NCI-H1417 treated with DMSO at 0.1 percent for 48 hours (cell line): ENCODE results near the gene HTR3C.
"Not testable (repeated sequence)": the region's sequence is repeated elsewhere in the genome, so short reads cannot be mapped to it uniquely, and the experiment has no call there.

Experiments
- DNase-seq: peaks from one replicate; lab custom pipeline; 2025; lab: John Stamatoyannopoulos, UW

The HTR3C gene, protein sequence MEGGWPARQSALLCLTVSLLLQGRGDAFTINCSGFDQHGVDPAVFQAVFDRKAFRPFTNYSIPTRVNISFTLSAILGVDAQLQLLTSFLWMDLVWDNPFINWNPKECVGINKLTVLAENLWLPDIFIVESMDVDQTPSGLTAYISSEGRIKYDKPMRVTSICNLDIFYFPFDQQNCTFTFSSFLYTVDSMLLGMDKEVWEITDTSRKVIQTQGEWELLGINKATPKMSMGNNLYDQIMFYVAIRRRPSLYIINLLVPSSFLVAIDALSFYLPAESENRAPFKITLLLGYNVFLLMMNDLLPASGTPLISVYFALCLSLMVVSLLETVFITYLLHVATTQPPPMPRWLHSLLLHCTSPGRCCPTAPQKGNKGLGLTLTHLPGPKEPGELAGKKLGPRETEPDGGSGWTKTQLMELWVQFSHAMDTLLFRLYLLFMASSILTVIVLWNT

DNA sequence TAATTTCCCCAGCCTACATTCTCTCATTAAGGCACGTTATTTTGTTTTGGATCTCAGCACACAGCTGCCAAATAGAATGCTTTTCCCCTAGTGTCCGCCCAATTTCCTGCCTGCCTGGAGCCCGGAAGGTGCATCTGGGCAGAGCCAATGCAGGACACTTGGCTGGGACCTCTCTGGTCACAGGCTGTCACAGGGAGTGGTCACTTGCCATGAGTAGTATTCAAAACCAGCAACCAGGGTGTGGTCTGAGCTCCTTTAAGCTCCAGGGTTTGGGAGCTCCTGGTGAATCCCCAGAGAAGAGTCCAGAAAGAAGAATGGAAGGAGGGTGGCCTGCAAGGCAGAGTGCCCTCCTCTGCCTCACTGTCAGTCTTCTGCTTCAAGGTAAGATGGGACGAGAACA is at the start of gene HTR3C:
TSS of gene HTR3C (plus strand) at position 281 of the 400 bp plus-strand sequence. CDS start at position 315, 34 bp downstream.
- no peak for DNase-seq

DNA sequence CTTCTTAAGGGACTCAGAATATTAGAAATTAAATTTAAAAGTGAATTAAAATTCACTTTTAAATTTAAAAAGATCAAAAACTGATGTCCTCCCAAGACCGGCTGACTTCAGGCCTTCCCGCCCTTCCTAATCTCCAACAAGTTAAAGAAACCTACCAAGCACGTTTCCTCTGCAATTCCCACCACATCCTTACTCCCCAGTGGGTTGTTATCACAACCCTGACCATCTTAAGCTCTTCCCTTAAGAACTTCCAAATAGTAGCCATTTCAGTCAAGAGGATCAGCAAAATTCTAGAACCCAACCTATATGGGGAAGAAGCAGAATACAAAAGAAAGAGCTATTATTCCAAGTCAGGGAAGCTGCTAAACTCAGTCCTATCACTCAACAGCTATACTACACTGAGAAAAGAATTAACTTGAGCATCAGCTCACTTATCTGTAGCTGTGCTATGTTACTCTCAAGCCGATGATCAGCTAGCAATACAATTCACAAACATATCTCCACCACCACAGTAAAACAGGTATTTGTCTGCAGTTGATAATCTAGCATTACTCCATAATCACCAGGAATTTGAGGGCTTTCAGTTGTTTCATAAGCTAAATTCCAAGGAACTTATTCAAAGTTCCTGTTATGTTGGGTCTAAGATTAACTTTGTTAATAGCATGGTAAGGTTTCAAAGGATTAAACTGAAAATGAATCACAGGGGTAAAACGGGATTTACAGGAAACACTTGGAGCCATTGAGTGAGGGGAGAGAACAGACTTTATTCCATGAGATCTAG is 49.5 kb upstream of the HTR3C start:
- DNase-seq = no peak

DNA sequence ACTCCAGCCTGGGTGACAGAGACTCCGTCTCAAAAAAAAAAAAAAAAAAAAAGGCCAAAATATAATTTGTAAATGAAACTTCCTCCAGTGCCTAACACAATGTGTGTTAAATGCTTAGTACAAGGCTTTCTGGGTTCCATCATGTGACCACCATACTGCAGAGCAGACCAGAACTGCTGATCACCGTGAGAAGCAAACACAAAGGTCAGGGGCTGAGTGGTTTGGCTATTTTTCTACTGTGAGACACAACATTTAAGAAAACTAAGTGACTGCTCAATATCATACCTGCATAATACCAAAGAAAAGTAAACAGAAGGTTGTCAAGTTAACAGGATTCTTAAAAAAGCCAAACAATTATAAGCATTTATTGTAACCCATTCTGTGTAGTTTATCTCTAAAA is 48.4 kb upstream of the HTR3C start:
- no peak for DNase-seq

DNA sequence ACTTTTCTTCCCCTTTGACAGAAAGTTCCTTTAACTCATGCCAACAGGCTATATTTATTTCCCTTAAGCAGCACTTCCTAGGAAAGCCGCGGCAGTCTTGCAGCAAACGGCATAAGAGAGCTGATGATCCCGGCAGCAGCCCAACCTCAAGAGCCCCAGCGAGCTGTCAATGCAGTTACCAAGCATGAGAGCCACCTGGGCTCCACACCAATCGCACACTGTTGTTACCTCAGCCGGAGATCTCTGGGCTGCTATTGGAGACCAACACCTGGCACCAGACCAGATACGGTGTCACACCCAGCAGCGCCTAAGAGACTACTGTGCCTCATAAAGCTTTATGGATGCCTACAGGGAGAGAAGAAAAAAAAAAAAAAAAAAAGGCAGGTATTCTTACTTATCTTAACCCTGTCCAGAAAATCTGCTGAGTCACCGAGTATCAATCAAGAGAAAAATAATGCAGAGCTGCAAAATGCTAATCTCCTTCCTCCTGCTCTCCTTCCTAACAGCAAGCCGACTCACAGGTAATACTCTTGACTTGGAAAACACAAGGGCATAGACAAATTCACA is 46.8 kb upstream of the HTR3C start:
- peak; percentile 95 for DNase-seq

DNA sequence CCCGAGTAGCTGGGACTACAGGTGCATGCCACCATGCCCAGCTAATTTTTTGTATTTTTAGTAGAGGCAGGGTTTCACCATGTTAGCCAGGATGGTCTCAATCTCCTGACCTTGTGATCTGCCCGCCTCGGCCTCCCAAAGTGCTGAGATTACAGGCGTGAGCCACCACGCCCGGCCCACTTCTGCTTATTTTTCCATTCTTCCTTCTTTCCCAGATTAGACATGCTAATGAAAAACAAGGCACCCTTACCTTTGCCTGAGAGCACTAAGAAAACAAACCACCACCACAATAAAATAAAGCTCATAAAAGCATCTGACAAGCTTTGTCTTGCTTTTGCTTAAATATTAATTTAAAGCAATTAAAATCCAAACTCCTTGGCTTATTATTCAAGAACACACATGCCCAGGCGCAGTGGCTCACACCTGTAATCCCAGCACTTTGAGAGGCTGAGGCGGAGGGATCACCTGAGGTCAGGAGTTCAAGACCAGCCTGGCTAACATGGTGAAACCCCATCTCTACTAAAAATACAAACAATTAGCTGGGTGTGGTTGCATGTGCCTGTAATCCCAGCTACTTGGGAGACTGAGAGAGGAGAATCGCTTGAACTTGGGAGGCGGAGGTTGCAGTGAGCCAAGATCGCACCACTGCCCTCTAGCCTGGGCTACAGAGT is 45.6 kb upstream of the HTR3C start:
- not testable (repeated sequence) for DNase-seq

DNA sequence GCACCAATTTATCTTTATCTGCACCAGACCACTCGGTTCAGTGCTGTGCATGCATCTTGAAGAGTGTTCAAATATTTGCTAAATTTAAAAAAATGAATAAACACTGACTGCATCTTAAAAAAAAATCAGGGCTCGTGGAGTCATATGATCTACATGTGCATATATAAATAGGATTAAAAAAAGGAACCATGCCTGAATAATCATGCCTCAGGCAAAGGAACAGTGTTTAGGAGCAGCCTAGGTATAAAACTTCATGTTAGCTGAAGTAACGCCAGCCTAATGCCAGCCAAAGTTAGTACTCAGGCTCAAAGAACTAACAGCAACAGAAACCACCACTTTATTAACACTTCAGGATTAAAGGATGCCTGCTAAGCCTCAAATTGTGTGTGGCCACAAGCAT is 44.7 kb upstream of the HTR3C start:
- DNase-seq = no peak

DNA sequence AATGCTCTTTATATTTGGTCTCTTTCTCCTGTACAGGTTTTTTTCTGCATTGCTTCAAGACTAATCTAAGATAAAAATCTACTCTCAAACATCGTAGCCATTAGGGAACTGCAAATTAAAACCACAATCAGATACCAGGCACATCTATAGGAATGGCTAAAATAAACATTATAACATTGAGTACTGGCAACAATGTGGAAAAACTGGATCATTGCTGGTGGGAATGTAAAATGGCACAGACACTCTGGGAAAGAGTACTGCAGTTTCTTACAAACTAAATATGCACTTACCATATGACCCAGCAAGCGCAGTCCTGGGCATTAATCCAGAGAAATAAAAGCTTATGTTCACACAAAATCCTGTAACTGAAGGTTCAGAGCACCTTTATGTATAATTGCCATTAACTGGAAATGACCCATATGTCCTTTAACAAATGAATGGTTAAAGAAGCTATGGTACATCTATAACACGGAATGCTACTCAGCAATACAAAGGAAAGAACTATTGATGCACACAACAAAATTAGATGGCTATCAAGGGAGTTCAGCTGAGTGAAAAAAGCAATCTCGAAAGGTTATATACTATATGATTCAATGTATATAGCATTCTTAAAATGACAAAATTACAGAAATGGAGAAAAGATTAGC is 41.5 kb upstream of the HTR3C start:
- no peak for DNase-seq

DNA sequence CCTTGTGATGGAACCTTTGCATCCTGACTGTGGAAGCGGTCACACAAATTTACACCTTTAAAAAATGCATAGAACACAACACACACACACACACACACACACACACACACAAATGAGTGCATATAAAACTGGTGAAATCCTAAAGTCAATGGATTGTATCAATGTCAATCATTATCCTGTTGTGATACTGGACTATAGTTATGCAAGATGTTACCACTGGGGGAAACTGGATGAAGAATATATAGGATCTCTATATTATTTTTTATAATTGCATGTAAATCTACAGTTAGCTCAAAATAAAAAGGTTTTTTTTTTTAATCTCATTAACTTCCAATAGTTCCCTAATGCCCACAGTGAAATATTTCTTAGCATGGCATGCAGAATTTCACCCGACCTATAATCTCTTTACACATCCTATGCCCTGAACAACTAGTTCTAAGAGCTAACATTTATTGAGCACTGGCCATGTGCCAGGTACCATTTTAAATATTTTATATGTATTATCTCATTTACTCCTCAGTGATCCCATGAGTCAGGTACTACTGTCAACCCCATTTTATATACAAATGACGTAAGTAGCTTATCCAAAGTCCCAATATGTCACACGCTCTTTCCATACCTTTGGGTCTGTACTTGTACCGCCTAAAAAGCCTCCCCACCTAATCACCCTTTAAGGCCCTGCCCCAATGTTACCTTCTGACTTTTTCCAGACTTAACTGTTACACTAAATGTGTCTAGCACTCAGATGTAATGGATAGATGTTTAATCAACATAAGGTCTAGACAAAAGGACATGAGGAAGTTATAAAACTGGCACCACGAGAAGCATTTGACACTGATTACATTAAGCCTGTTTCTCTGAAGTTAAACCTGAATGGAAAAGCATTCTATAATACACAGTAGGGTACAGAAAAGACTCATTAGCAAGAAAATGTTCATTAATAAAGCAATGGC is 40.6 kb upstream of the HTR3C start:
- no peak for DNase-seq

DNA sequence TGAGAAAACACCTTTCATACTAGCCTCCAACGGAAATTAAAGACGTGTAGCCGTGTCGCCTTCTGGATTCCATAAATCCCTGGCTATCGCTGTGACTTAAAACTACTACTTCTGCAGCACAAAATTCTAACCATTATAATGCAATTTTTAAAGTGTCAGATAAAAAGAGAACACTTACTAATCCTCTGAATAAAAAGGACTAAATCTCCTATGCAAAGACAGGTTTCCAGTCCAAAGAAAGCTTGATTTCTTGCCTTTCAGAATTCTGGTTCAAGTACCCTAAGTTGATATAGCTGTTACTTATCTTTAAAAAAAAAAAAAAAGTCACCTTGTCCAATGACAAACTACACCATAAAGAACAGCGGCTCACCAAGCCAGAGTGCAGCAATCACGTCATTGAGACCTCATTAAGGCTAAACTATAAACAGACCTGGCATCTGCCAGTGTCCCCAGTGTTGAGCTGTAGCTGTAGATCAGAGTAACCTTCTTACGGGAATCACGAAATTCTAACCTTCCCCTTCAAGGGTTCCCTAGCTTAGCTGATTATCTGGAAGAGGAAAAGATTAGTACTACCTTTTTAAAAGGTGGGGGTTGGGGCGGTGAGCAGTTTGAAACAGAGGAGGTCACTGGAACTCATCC is 37.3 kb upstream of the HTR3C start:
- no peak for DNase-seq

DNA sequence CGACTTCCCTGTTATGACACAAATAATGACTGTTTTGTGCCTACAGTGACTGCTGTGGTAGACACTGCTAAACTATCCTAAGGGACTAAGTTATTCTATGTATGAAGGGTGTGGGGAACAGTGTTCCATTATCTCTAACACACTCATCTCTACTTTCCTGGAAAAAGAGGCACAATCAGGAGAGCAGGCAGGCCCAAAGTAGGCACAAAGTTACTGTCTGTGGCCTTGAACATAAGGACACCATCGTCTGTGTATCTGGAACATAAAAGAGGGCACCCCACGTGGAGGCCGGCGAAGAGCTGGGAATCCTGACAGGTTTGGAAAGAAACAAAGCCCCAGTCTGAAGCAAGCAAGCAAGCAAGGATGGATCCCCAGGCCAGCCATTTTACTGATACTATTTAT is 36.7 kb upstream of the HTR3C start:
- no peak for DNase-seq

DNA sequence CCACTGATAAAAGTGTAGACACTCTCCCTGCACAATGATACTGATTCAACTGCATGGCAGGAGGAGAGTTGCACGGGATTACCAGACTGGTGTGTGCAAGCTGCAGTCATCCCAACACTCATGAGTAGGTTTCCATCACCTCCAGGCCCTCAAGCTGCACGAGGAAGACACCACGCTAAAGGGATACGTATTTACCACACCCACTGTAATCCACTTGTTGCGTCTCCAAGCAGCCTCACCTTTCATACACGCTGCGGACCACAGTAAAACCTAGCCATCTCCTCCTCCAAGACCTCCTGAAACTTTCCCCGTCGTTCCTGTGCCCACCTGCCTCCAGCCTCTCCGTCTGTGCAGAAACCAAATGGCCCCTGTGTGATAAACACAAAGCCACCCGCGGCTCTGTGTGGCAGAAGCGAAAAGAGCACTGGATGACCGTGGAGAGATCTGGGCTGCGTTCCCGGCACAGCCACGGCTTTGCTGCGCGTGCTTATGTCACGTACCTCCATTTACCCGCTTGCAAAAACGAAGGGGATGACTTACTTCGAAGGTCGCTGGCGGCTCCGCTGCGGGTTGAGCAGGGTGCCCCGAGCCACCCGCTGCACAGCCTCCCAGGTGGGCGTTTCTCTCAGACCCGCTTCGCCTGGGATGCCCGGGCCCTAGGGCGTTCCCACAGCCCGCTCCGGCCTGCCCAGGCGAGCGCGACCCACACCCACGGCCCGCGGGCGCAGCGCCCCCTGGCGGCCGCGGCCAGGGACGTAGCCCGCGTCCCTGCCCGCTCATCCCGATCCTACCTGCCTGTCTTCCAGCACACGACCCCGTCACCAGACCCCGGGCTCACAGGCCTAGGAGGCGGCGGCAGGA is 35.8 kb upstream of the HTR3C start:
- DNase-seq = no peak

DNA sequence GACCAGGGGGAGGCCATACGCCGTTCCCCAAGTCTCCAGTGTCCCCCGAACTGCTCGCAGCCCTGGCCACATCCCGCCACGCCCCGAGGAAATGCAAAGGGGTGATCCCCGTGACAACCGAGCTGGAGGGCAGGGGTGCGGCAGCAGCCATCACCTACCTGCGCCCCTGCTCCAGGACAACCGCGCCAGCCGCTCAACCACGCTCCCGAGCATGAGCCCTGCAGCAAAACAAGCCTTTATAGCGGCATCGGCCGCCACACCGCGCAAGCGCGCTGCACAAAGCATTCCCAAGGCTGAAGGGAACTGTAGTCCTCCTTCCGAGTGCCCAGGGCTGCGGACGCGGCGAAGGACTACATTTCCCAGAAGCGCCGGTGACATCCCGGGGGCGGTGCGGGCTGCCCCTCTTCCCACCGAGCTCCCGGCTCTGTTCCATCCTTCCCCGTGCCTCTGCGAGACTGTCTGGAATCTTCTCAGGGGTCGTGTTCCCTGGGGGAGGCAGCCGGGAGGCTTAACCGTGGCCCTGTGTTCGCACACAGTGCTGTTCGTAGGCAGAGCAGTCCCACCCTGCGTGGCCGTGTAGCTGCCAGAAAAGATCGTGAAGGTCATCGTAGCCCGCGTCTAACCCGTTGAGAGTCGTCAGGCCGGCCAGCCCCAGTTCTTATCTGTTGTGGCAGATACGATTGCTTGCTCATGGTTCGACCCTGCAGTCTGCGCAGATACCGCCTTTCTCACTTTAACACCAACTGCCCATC is 35.0 kb upstream of the HTR3C start, which contains the start of gene ABCC5:
TSS of gene ABCC5 (minus strand) at position 213 of the 752 bp plus-strand sequence. CDS start 3,492 bp downstream, outside the sequence.
- DNase-seq = peak; percentile 81

DNA sequence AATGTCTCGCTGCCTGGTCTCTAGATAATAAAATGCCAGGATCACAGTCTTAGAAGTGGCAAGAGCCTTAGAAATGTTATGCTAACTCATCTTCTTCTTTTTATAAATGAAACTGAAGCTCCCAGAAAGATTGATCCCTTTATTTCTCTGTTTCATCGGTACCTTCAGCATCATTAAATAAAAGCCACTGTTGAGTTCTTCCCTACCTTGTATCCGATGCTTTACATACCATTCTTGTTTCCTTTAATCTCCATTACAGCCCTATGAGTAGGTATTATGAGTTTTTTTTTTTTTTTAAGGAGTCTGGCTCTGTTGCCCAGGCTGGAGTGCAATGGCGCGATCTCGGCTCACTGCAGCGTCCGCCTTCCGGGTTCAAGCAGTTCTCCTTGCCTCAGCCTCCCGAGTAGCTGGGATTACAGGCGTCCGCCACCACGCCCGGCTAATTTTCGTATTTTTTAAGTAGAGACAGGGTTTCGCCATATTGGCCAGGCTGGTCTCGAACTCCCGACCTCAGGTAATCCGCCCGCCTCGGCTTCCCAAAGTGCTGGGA is 34.3 kb upstream of the HTR3C start:
- no peak for DNase-seq

DNA sequence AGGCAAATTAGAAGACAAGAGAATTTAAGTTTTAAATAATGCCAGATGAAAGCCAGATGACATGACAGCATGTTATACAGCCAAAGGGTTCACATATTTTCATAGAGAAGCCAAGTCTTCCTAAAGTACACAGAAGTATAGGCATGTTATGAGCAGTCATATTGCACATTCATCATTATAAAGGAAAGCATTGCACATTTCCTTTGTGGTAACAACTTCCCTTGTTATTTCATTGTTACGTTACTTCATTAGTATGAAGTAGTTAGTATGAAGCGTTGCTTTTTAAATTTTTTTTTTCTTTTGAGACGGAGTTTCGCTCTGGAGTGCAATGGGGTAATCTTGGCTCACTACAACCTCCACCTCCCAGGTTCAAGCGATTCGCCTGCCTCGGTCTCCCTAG is 30.5 kb upstream of the HTR3C start:
- no peak for DNase-seq

DNA sequence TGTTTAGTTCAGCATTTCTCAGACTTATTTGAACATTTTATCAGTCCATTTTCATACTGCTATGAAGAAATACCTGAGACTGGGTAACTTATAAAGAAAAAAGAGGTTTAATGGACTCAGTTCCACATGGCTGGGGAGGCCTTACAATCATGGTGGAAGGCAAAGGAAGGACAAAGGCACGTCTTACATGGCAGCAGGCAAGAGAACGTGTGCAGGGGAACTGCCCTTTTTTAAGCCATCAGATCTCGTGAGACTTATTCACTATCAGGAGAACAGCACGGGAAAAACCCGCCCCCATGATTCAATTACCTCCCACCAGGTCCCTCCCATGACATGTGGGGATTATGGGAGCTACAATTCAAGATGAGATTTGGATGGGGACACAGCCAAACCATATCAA is 27.6 kb upstream of the HTR3C start:
- DNase-seq = not testable (repeated sequence)

DNA sequence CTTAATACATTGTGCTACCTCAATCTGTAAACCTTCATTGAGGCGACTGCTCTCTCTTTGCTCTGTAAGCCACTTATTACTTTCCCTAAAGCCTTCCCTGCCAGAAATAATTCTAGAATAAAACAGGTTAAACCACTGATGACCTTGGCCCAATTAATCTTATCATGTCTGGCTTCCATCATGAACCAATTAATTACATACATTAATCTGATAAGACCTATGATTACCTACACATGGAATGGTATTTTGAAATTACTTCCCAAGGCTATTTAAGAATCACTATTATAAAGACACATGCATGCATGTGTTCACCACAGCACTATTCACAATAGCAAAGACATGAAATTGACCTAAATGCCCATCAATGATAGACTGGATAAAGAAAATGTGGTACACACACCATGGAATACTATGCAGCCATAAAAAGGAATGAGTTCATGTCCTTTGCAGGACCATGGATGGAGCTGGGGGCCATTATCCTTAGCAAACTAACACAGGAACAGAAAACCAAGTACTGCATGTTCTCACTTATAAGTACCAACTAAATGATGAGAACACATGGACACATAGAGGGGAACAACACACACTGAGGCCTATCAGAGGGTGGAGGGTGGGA is 24.5 kb upstream of the HTR3C start:
- not testable (repeated sequence) for DNase-seq

DNA sequence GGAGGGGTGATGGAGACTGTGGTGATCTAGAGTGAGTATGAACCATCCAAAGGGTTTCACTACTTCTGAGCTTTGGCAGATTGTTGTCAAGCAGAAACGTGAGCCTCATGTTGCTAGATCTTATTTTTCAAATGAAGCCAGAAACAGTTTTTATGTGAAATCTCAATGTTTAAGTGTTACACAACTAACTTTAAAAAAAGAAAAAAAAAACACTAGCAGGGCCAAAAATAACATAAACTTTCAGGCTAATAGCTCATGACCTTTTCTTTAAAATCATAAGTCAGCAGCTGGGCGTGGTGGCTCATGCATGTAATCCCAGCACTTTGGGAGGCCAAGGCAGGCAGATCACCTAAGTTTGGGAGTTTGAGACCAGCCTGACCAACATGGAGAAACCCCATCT is 23.4 kb upstream of the HTR3C start:
- DNase-seq = no peak

DNA sequence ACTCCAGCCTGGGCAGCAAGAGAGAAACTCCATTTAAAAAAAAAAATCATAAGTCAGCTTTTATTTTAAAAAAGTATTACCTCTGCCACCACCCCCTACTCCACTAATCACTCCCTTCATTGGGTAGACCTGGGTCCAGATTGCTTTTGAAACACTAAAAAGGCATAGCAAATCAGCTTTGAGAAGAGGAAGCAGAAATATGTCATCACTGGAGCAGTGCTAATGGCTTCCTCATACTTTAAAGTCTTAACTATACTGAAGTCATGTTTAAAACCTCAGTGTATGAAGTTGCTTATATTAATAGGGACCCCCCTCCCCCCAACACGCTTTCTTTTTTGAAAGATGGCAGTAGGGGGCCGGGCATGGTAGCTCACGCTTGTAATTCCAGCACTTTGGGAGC is 22.3 kb upstream of the HTR3C start:
- no peak for DNase-seq
